ENCODE results near the gene LRRC66. TPM values are rescaled to one million over a fixed set of nuclear protein-coding genes. Genes with fewer than 3 reads are reported as not detected.

Gene LRRC66
- total and polyA plus RNA-seq, 2 of the 8 experiments (the other 6 are each of a cell fraction or from before 2014, with no cell fraction given) = 0.05 to 0.11 TPM

- TF ChIP-seq RXRA (IDR thresholded peaks at IDR 0.05; ENCODE audit: insufficient read depth, low read depth, low read length) = no peak
- no peak for TF ChIP-seq SP4 (IDR thresholded peaks at IDR 0.05; ENCODE audit: low read length)
- TF ChIP-seq CBX8 (IDR thresholded peaks at IDR 0.05; ENCODE audit: borderline replicate concordance, low read depth, low read length) = no peak
- TF ChIP-seq CREB1 (IDR thresholded peaks at IDR 0.05) = no peak
Observed at GRCh38 chr4:52005604-52006273, 14.4 kb downstream of the LRRC66 start (continued).
